Measurements from ENCODE around the gene ADAM29. TPM values are rescaled to one million over a fixed set of nuclear protein-coding genes. Genes with fewer than 3 reads are reported as not detected.

The ADAM29 gene
- total and polyA plus RNA-seq, 3 donors from 2014 or later, result 19.9 to 100 (median 31.4) TPM

DNA sequence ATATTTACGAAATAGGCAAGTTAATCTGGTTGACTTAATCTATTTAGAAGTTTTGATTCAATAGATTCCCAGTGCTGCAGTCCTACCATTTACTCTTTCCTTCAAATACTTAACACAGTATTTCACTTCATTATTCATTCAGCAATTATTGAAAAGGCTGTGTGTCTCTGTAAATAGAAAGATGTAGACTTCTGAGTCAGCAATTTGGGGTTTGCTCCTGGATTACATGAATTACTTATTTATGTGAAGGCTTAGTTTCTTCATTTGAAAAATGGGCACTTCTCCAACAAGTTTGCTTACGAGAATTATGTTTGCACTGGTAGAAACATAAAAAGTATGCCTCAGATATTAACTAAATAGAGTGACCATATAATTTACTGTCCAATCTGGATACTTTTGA lies 17.4 kb downstream of the ADAM29 start:
- H3K36me3 ChIP-seq (ENCODE audit: low read depth, missing control alignments), result no peaks in the 10 kb centered on the region
- TF ChIP-seq, protein P1, sequence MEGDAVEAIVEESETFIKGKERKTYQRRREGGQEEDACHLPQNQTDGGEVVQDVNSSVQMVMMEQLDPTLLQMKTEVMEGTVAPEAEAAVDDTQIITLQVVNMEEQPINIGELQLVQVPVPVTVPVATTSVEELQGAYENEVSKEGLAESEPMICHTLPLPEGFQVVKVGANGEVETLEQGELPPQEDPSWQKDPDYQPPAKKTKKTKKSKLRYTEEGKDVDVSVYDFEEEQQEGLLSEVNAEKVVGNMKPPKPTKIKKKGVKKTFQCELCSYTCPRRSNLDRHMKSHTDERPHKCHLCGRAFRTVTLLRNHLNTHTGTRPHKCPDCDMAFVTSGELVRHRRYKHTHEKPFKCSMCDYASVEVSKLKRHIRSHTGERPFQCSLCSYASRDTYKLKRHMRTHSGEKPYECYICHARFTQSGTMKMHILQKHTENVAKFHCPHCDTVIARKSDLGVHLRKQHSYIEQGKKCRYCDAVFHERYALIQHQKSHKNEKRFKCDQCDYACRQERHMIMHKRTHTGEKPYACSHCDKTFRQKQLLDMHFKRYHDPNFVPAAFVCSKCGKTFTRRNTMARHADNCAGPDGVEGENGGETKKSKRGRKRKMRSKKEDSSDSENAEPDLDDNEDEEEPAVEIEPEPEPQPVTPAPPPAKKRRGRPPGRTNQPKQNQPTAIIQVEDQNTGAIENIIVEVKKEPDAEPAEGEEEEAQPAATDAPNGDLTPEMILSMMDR (IDR thresholded peaks at IDR 0.05), result no peak
- TF ChIP-seq POLR2A (IDR thresholded peaks at IDR 0.05), result no peak
- H3K4me1 ChIP-seq, result no peaks in the 10 kb centered on the region
- no peak overlapping the region for H3K27ac ChIP-seq
- intact Hi-C loops (cut with DNase I; ENCODE audit: low total_unique reads), result no loop called here
- H3K4me3 ChIP-seq, result no peak overlapping the region
- DNase-seq, result no peak
- H3K9me3 ChIP-seq, result no peaks in the 10 kb centered on the region
- WGBS, 2 donors, result 73 to 81% methylated on average over 2 of the region's 2 CpGs
- no peaks in the 10 kb centered on the region for H3K27me3 ChIP-seq

DNA sequence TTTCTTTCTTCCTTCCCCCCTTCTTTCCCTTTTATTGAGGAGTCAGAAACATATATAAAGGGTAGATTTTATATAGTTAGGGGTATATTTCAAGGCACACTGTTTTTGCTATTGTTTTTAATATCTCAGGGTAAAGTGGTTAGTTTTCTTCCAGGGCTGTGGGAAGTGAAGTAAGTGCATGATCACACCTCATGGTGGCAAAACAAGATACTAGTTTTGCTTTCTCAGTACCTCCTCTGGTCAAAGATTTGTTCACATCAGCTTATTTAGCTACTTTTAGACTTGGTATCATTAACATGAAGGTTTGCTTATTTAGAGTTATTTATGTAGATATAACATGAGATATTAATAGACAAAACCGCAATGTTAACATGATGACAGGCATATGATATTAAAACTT lies 21.8 kb downstream of the ADAM29 start:
- Histone ChIP-seq H3K9me3 (no peaks in the 10 kb centered on the region), H3K27me3 (no peaks in the 10 kb centered on the region), H3K4me1 (no peaks in the 10 kb centered on the region), H3K36me3 (ENCODE audit: low read depth, missing control alignments) (no peaks in the 10 kb centered on the region), H3K4me3 (no peak overlapping the region), H3K27ac (no peak overlapping the region)
- intact Hi-C loops (cut with DNase I; ENCODE audit: low total_unique reads), result no loop called here
- WGBS, 2 donors, result 85 to 89% methylated on average over 1 of the region's 1 CpG
- no peak for DNase-seq
- TF ChIP-seq POLR2A (IDR thresholded peaks at IDR 0.05), result no peak
- TF ChIP-seq, protein P1 (IDR thresholded peaks at IDR 0.05), result no peak

DNA sequence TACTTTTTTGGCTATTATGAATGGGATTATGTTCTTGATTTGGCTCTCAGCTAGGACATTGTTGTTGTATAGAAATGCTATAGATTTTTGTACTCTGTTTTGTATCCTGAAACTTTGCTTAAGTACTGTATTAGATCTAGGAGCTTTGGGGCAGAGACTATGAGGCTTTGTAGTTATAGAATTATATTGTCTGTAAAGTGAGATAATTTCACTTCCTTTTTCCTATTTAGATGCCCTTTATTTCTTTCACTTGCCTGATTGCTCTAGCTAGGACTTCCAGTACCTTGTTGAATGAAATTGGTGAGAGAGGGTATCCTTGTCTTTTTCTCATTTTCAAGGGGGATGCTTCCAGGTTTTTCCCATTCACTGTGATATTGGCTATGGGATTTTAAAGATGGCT lies 28.1 kb downstream of the ADAM29 start:
- H3K27ac ChIP-seq, result no peak overlapping the region
- no peak for TF ChIP-seq POLR2A (IDR thresholded peaks at IDR 0.05)
- TF ChIP-seq, protein P1 (IDR thresholded peaks at IDR 0.05), result no peak
- H3K36me3 ChIP-seq (ENCODE audit: low read depth, missing control alignments), result no peaks in the 10 kb centered on the region
- H3K27me3 ChIP-seq, result no peaks in the 10 kb centered on the region
- intact Hi-C loops (cut with DNase I; ENCODE audit: low total_unique reads), result no loop called here
- no peak overlapping the region for H3K4me3 ChIP-seq
- H3K9me3 ChIP-seq, result no peaks in the 10 kb centered on the region
- H3K4me1 ChIP-seq, result no peaks in the 10 kb centered on the region
- no peak for DNase-seq

DNA sequence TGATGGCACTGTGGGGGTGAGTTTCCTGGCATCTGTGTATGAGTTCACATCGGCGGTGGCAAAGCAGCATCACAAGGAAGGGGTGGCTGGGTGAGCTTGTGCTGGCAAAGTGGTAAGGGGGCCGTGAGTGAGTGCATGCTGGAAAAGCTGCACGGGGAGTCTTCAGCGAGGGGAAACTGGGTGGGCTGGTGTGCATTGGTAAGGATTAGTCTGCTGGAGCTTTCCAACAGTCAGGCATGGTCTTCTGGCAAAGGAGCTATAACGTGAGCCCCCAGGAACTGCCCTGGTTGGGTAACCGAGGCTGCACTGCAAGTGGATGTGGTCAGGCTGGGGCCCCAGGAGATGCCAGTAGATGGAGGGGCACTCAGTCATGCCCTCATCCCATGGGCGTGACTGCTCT lies 30.7 kb downstream of the ADAM29 start:
- 80 to 82% methylated on average over 7 to 8 of the region's 8 CpGs for WGBS, 2 donors
- DNase-seq, result no peak
- no peak overlapping the region for H3K4me3 ChIP-seq
- intact Hi-C loops (cut with DNase I; ENCODE audit: low total_unique reads), result no loop called here
- no peaks in the 10 kb centered on the region for H3K27me3 ChIP-seq
- H3K36me3 ChIP-seq (ENCODE audit: low read depth, missing control alignments), result no peaks in the 10 kb centered on the region
- H3K27ac ChIP-seq, result no peak overlapping the region
- H3K4me1 ChIP-seq, result no peaks in the 10 kb centered on the region
- TF ChIP-seq POLR2A (IDR thresholded peaks at IDR 0.05), result no peak
- TF ChIP-seq, protein P1 (IDR thresholded peaks at IDR 0.05), result no peak
- no peaks in the 10 kb centered on the region for H3K9me3 ChIP-seq

DNA sequence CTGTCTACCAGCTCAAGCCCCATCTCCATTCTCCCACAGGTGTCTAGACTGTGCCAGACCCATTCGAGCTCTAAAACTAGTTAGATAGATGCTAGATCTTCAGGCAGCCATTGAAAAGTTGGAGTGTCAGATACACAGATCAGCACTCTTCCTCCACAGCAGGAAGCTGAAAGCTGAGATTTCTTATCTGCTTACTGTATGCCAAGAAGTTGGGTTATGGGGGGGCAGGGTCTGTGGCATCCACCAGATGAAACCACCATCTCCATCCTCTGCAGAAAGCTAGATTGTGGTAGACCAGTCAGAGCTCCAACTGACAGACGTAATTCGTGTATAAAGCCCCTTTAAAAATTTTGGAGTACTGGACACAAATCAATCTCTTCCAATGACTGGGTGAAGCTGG lies 54.8 kb downstream of the ADAM29 start:
- intact Hi-C loops (cut with DNase I; ENCODE audit: low total_unique reads), result no loop called here
- H3K9me3 ChIP-seq, result no peaks in the 10 kb centered on the region
- H3K36me3 ChIP-seq (ENCODE audit: low read depth, missing control alignments), result no peaks in the 10 kb centered on the region
- no peaks in the 10 kb centered on the region for H3K27me3 ChIP-seq
- H3K4me1 ChIP-seq, result no peaks in the 10 kb centered on the region
- WGBS, 2 donors, result 87 to 89% methylated on average over 3 of the region's 3 CpGs
- no peak overlapping the region for H3K4me3 ChIP-seq
- no peak overlapping the region for H3K27ac ChIP-seq
- TF ChIP-seq POLR2A (IDR thresholded peaks at IDR 0.05), result no peak
- TF ChIP-seq, protein P1 (IDR thresholded peaks at IDR 0.05), result no peak
- DNase-seq, result no peak

All from testis (tissue), 3 donors.